HG03064 (cell line): Measurements from ENCODE around the gene OR2D3.
A peak's percentile ranks its signal among the peaks of the same experiment; 100 is the strongest.
"Not testable (repeated sequence)": the region's sequence is repeated elsewhere in the genome, so short reads cannot be mapped to it uniquely, and the experiment has no call there.

Experiments used
- ATAC-seq: cut with Tn5 transposase; IDR thresholded peaks from one replicate; pipeline ENCODE4 v1.9.1; 2021; ENCODE audit warnings: low read depth; ENCODE audit not compliant: unreplicated experiment

Gene OR2D3

DNA sequence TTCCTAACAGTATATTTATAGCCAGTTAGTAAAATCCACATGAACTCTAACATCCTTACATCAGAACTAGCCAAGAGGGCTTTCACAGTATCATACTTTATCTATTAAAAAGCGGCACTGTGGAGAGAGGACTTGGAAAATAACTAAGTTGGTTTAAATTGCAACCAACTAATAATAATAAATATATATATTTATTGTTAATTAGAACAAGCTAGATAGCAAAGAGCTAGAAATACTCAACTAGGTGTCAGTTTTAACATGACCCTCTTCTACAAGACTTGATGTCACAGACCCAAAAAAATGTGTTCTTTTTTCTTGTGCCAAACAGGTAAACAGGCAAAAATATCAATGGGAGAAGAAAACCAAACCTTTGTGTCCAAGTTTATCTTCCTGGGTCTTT lies at the start of gene OR2D3:
Gene OR2D3, plus strand, starts transcription at position 301 of the 400 bp plus-strand sequence. Its CDS starts 0 bp downstream, at position 301.
- no peak for ATAC-seq

- ATAC-seq = no peak
These were observed 49.5 kb upstream of the OR2D3 start for GRCh38 chr11:6871278-6871677.

- ATAC-seq = no peak
These were observed 45.0 kb upstream of the OR2D3 start for GRCh38 chr11:6875761-6876160.

GRCh38 chr11:6876325-6876724 lies 44.5 kb upstream of the OR2D3 start, which contains the start of gene OR10A4:
Gene OR10A4, plus strand, starts transcription at chr11:6876625. Its CDS starts 23 bp downstream, at chr11:6876648.
- ATAC-seq = no peak

DNA sequence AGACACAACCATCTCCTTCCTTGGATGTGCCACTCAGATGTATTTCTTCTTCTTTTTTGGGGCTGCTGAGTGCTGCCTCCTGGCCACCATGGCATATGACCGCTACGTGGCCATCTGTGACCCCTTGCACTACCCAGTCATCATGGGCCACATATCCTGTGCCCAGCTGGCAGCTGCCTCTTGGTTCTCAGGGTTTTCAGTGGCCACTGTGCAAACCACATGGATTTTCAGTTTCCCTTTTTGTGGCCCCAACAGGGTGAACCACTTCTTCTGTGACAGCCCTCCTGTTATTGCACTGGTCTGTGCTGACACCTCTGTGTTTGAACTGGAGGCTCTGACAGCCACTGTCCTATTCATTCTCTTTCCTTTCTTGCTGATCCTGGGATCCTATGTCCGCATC lies 43.9 kb upstream of the OR2D3 start:
- no peak for ATAC-seq

DNA sequence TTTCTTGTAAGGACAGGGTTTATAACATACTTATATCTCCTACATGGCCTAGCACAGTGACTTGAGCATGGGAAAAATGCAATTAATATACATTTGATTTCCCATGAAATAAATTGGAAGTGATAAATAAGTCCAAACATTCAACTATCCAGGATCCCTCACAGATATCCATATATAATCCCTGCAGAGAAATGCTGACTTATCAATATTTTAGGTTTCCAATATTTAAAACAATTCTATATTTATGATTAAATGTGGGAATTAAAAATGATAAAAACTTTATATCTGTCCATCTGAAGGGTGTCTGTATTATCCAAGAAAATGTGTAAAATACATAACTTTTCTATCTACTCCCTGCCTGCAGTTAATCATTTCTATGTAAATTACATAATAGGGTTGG lies 38.1 kb upstream of the OR2D3 start:
- no peak for ATAC-seq

- ATAC-seq = not testable (repeated sequence)
These were observed 33.1 kb upstream of the OR2D3 start for GRCh38 chr11:6887711-6888110.

- no peak for ATAC-seq
These were observed 32.0 kb upstream of the OR2D3 start for GRCh38 chr11:6888830-6889229.

DNA sequence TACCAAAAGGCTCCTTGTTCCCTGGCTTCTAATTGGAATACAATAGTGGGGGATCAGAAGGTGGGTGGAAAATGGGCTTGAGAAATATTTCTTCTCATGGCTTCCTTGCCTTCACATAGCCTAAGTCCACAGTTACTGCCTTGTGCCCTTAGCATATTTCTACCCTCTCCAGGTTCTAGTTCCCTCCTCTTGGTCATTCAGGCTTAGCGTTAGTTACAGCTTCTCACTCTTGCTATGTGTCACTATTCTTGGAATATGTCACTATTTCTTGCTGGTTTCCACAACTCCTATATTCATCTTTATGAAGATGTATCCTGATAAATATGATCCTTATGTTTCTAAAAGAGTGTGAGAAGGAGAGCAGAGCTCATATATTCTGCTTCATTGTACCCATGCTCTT lies 31.0 kb upstream of the OR2D3 start:
- ATAC-seq = no peak

- ATAC-seq = no peak
These were observed 28.4 kb upstream of the OR2D3 start, which contains the start of gene OR2D2 for GRCh38 chr11:6892400-6892799. Gene OR2D2, minus strand, starts transcription at chr11:6892500. Its CDS starts 0 bp downstream, at chr11:6892500.

DNA sequence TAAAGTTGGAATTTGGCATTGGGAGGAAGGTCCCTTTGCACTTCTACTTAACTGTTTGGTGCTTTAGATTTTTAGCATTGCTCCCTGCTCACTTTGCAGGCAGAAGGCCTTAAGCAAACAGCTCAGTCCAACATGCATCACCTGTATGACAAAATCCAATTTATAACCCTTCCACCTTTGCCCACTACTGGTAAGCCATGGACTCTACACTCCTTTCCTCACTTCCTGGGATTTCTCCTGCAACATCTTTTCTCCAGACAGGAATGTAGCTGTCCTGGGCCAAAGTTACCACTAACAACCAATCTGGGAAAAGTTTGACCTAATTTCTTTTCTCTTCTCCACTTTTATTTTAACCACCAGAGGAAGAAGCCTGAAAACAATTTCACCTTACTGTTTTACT lies 26.7 kb upstream of the OR2D3 start:
- ATAC-seq = no peak

DNA sequence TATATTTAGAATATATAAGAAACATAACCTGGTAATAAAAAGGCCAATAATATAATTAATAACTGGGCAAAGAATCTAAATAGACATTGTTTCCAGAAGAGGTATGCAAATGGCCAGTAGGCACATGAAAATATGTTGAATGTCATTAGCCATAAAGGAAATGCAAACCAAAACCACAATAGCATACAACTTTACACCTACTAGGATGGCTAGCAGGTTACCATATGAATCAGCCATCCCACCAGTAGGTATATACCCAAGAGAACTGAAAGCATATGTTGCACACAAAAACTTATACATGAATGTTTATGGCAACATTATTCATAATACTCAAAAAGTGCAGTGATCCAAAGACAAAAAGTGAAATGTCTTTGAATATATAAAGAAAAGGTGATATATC lies 25.8 kb upstream of the OR2D3 start:
- no peak for ATAC-seq

DNA sequence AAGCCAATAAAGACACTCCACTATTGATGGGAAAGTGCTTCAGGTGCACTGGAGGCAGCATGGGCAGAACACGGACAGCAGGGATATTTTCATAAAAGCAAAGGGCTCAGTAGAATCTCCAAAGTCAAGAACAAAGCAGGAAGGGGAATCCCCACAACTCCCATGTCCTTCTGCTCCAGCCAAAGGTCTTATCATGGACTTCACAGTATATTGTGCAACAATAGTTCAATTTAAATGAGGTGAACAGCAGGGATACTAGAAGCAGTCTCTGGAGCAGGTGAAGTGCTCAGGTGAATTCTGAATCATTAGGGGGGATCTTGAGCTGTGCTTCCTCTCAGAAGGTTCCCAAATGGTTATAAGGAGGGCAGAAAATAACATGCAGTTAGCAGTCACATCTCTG lies 21.9 kb upstream of the OR2D3 start:
- no peak for ATAC-seq

DNA sequence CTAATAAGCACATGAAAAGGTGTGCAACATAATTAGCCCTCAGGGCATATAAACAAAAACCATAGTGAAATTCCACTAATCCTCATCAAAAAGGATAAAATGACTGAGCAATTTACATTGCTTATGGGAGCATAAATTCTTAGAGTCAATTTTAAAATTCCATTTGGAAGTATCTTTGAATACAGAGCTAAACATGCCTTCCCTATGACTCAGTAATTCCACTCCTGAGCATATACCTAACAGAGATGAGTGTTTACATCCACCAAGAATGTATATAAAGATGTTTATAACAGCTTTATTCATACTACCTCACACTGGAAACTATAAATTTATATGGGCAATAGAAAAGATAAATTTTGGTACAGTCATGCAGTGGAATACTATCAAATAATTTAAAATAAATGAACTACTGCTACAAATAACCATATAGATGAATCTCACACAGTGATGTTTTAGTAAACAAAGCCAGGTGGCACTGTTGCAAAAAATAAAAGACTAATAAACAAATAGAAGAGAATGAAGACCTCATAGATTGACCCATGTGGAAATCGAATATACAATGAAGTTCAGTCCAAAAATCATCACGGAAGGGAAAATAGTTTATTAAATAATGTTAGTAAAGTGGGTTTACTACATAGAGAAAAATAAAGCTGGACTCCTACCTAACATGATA lies 20.3 kb upstream of the OR2D3 start:
- no peak for ATAC-seq

- not testable (repeated sequence) for ATAC-seq
These were observed 16.0 kb upstream of the OR2D3 start for GRCh38 chr11:6904804-6905203.

- no peak for ATAC-seq
These were observed 9.4 kb upstream of the OR2D3 start for GRCh38 chr11:6911378-6911777.

DNA sequence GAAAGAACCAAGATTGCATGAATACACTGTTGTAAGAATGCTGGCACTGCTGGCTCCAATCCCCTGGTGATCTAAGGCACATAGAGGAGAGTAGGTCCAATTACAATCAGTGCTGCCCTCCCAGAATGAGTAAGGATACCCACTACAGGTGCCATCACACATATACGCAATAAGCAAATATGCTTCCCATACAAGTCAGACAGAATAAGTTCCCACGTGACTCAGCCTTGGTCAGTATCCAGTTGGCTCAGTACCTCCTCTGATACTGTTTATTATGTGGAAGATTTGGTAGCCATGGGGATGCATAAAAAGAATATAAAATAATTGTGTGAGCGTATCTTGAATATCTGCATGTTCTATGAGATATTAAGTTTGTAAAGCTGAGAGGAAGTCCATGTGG lies 8.9 kb upstream of the OR2D3 start:
- ATAC-seq = no peak

DNA sequence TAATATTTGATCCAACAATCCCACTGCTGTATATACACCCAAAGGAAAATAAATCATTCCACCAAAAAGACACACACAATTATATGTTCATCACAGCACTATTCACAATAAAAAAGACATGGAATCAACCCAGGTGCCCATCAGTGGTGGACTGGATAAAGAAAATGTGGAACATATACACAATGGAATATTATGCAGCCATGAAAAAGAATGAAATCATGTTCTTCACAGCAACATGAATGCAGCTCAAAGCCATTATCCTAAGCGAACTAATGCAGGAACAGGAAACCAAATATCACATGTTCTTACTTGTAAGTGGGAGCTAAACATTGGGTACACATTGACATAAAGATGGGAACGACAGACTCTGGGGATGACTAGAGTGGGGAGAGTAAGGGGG lies 1.1 kb upstream of the OR2D3 start:
- ATAC-seq = no peak

- no peak for ATAC-seq
These were observed 4.3 kb downstream of the OR2D3 start for GRCh38 chr11:6925007-6925577.

DNA sequence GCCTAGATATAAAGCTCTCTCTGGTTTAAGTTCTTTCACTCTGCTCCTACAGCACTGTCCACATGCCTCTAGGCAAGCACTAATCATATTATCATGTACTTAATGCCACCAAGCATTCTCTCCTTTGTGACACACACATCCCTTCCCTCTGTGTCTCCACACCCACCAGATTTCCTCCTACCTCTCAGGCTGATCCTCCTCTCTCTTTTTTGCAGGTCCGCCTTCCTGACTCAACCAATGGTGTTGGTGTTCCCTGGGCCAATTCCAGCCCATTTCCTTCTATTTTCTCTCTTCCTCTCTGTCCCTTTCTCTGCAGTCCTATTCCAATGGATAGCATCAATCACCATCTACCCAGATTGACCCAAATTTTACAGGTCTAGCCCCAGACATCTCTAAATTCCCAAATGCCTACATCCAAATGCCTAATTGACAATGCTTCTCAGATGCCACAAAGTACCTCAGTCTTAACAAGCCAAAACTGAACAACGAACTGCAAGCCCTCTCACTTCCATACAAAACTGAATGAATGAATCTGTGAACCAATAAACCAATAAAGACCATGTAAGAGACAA lies 4.9 kb downstream of the OR2D3 start:
- no peak for ATAC-seq

DNA sequence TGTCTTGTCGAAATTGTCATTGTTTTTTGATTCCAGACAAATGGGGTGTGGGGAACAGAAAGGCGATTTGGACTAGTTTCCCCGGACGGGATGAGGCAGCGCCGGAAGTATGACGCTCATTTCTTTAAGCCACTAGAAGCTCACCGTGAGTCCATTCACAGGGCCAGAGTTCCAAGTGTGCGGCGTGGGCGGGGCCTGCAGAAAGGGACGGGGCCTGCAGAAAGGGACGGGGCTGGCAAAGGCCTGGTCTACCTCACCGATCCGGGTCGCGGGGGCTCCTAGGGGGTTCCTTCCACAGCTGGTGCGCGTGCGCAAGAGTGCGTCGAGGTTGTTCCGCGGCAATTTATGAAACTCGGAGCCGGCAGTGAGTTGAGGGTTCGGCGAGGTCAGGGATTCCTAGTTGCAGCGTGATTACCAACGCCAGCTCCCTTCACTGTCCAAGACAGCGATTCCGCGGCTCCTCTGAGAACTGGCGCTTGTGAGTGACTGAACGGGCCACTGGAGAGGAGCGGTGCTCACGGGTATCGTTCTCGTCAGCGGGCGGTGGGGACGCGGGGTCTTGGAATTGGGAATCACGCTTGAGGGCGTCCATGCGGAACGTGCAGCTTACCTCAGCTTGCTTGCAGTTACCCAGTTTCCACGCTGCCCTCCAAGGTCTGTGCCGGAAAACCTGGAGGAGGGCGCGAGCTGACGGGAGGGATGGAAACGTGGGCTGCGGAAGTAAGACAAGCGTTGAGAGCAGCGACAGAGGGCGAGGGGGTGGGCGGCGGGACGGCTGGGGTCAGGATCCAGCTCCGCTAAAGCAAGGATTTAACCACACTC lies 5.6 kb downstream of the OR2D3 start, which contains the start of gene ZNF215:
Gene ZNF215, plus strand, starts transcription at position 219 of the 822 bp plus-strand sequence. CDS start 5,847 bp downstream, outside the sequence.
- peak; percentile 66 for ATAC-seq
